ELR (cell line): Measurements from ENCODE around the gene TPPP2.

Experiments
- DNase-seq: peaks from one replicate; pipeline ENCODE4 v3.0.0-alpha.2; 2015; ENCODE audit warnings: low read depth

Gene TPPP2

GRCh38 chr14:21077672-21078071, 47.7 kb downstream of the TPPP2 start:
- DNase-seq: no peak

DNA sequence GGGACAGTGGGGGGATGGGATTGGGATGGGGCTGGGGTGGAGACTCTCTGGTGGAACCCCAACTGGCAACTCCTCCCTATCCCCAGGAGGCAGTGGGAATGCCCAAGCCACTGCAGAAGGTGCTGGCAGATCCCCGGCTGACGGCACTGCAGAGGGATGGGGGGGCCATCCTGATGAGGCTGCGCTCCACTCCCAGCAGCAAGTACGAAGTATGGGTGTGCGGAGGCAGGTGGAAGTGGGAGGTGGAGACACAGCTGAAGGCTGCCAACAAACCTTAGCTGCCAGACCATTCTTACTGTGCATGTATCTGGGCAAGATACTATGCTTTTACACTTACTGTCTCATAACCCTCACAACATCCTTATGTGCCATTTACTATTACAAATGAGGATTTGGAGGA, 48.3 kb downstream of the TPPP2 start:
- DNase-seq: no peak

- no peak for DNase-seq
Observed at GRCh38 chr14:21078726-21079125, 48.7 kb downstream of the TPPP2 start.

DNA sequence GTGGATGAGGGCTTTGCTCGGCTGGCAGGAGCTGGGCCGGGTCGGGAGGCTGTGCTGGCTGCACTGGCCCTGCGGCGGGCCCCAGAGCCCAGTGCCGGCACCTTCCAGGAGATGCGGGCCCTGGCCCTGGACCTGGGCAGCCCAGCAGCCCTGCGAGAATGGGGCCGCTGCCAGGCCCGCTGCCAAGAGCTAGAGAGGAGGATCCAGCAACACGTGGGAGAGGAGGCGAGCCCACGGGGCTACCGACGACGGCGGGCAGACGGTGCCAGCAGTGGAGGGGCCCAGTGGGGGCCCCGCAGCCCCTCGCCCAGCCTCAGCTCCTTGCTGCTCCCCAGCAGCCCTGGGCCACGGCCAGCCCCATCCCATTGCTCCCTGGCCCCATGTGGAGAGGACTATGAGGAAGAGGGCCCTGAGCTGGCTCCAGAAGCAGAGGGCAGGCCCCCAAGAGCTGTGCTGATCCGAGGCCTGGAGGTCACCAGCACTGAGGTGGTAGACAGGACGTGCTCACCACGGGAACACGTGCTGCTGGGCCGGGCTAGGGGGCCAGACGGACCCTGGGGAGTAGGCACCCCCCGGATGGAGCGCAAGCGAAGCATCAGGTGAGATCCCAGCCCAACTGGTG, 51.6 kb downstream of the TPPP2 start:
- no peak for DNase-seq
